ENCODE results near the gene GNRH2. TPM values are rescaled to one million over a fixed set of nuclear protein-coding genes. Genes with fewer than 3 reads are reported as not detected.

GNRH2 gene
- total and polyA plus RNA-seq, 2 of the 8 experiments (the other 6 are each of a cell fraction or from before 2014, with no cell fraction given), result 0.09 to 0.82 TPM

GRCh38 chr20:3031524-3032147, 11.8 kb upstream of the GNRH2 start (continued):
- TF ChIP-seq KDM4A (IDR thresholded peaks at IDR 0.05; ENCODE audit: low read depth, low read length, severe bottlenecking), result no peak
- no peak for TF ChIP-seq CBX5 (IDR thresholded peaks at IDR 0.05; ENCODE audit: low read depth, low read length)
- no peak for TF ChIP-seq CTCF (IDR thresholded peaks at IDR 0.05; ENCODE audit: control extremely low read depth in 1 of 3, insufficient read depth in 1 of 3, low read depth in 1 of 3, low read length in 3 of 3)
- no peak for TF ChIP-seq MAX (IDR thresholded peaks at IDR 0.05)

Measured in H1 (cell line).